GM18498 (cell line): Measurements from ENCODE around the gene ATP1B4.
"Not testable (repeated sequence)": the region's sequence is repeated elsewhere in the genome, so short reads cannot be mapped to it uniquely, and the experiment has no call there.

Experiments
- ATAC-seq: cut with Tn5 transposase; IDR thresholded peaks from one replicate; pipeline ENCODE4 v1.9.1; 2021; ENCODE audit warnings: mild to moderate bottlenecking, moderate library complexity; ENCODE audit not compliant: unreplicated experiment

Gene ATP1B4

DNA sequence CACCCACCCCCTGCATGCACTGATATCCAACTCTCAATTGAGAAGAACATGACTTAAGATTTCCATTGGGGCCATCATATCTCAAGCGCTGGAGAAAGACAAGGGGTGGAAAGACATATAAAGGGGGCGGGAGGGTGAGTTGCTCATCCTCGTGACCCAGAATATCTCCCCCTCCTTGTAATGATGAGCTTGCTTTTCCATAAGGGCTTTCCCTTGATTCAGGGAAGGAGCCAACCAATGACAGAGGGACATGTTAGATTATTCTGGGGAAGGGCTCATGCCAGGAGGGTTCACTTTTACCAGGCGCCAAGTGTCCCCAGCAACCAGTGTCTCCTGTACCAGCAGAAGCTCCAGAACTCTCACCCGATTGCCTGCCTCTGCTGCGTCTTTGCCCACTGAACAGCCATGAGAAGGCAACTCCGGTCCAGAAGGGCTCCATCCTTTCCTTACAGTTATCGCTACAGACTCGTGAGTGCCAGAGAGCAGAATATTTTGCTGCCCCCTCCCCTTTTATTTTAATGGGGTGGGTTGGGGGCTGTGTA lies at the start of gene ATP1B4:
TSS of gene ATP1B4 (plus strand) at position 326 of the 542 bp plus-strand sequence. CDS start at position 406, 80 bp downstream.
- no peak for ATAC-seq

DNA sequence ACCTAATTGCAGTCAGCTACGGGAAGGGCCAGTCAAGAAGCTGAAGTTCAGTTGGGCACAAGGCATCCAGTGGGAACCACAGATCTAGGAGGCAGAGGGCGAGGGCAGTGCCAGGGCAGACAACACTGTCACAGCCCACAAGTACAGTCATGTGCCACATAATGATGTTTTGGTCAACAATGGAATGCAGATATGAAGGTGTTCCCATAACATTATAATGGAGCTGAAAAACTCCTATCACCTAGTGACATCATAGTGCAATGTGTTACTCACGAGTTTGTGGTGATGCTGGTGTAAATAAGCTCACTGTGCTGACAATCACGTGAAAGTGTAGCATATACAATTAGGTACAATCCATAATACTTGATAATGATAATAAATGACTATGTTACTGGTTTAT lies 46.1 kb upstream of the ATP1B4 start:
- ATAC-seq, result no peak

GRCh38 chrX:120316587-120317283 lies 45.2 kb upstream of the ATP1B4 start:
- no peak for ATAC-seq

DNA sequence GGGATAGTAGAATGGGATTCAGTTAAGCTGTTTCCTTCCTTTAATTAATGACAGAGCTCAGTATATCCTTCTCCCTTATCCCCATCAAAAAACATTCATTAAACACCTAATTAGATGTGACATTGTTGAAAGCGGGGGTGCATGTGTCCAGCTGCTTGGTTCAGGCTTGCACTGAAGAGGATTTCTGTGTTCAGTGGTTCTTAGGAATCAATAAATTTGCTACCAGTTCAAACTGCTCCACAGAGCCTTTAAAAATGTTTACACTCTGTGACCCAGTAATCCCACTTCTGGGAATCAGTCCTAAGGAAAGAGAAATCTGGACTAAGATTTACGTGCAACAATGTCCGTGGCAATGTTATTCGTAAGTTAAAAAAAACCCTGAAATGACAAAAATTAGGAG lies 43.5 kb upstream of the ATP1B4 start:
- no peak for ATAC-seq

DNA sequence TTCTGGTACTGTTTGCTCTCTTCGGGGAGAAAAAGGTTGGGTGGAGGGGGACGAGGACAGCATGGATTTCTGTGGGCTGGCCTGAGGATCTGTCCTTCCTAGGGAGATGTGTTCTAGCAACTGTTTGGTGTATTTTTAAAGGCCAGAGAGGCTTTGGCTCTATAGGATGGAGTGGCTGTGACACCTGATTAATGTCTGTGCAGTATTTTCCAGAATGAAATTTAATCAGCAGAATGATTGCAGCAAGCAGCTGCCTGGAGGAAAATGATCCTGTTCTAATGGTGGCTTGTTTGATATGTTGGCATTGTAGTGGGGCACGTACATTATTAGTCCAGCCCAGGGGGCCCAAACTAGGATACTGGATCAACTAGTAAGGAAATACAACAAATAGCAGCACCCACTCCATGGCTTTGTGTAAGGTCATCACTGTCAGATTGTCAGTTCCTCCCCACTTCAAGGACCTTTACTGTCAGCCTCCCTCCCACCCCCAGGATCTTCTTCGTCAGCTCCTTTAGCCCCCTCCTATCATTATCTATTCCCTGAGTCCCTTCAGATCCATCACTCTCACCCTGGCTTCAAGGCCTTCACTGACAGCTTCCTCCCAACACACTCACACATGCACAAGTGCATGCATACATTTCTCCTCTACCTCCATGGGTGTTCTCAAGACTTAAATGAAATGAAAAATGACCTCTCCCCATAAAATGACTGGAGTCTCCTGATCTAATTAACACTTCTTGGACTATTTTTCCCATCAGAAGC lies 40.2 kb upstream of the ATP1B4 start:
- ATAC-seq, result no peak

DNA sequence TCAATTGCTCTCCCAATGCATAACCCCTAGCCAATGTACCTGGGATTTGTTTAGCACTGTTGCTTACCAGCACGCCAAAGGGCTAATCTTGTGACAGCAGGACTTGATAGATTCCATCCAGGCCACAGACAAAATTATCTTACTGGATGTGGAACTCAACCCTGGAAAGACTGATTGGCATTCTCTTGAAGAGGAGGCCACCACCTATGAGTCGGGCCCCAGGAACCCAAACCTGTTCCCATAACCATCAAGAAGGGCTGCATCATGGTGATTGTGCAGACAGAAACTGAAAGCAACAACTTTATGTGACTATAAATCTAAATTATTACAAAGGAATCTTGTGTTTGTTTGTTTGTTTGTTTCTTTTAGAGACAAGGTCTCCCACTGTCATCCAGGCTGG lies 30.8 kb upstream of the ATP1B4 start:
- no peak for ATAC-seq

DNA sequence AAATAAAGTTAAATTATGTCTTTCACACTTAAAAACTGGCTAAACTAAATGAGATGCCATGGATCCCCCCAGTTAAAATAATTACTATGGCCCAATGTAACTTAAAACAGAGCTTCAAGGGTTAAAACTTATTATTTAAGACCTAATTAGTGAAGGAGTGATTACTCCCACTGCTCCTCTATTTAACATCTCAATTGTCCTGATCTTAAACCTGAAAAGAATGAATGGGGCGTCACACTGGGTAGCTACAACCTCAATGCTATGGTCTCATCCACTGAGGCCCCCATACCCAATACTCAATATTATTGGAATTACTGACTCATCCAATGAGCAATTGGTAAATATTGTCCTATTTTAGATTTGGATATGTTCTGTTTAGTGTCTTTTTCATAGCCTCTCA lies 29.5 kb upstream of the ATP1B4 start:
- ATAC-seq, result no peak

DNA sequence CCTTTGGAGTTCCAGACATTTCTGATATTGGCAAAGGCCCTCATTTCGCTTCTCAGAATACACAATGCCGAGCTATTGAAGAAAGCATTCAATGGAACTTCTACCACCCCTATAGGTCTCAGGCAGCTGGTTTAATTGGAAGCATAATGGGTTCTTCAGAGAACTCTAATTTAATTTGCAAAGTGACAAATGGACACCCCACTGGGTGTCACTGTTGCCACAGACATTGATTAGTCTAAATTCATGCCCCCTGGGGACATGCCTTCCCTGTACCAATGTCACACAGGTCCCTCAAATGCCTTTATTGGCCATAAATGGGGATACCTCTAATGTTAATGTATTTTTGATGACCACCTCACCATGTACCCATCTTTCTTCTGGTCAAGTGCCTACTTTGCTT lies 27.7 kb upstream of the ATP1B4 start:
- ATAC-seq, result no peak

DNA sequence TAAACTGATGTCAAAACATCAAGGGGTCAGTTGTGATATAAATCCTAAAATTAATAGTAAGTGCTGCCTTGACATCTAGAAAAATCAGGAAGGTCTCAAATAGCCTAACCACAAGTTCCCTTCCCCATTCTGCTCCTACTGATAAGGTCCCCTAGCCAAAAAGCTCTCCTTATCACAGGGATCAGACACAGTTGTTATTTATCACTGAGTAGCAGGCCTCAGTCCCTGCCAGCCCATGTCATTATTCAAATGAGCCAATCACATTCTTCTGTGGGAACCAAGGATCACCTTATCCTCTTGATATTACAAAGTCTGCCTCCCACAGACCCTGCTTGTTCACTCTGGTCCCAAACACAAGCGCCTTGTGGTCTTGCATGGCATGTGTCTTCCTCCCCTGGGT lies 27.3 kb upstream of the ATP1B4 start:
- no peak for ATAC-seq

DNA sequence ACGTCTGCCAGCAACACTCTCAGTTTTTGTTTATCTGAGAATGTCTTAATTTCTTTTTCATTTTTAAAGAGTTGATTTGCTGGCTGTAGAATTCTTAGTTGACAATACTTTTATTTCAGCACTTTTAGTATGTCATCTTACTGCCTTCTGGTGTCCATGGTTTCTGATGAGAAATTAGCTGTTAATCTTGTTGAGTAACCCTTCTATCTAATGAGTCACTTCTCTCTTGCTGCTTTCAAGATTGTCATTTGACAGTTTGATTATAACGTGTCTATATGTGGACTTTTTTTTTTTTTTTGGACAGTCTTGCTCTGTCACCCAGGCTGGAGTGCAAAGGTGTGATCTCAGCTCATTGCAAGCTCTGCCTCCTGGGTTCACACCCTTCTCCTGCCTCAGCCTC lies 26.6 kb upstream of the ATP1B4 start:
- no peak for ATAC-seq

DNA sequence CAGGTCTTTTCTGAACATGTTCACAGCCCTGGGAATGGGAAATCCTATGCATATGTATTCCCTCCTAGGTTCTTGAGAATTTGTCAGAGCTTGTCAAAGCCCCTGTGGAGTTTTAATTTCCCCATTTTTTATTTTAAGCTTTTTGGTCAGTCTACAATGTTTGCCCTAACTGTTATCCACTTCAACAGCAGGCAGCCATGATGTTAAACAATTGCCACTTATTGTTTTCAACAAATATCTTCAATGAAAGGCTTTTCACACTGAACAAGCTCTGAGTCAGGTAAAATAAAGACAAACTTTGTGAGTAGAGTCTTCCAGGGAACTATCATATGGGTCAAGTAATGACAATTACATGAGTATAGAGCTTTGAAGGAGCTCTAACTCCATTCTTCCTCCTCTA lies 25.0 kb upstream of the ATP1B4 start:
- ATAC-seq, result no peak

DNA sequence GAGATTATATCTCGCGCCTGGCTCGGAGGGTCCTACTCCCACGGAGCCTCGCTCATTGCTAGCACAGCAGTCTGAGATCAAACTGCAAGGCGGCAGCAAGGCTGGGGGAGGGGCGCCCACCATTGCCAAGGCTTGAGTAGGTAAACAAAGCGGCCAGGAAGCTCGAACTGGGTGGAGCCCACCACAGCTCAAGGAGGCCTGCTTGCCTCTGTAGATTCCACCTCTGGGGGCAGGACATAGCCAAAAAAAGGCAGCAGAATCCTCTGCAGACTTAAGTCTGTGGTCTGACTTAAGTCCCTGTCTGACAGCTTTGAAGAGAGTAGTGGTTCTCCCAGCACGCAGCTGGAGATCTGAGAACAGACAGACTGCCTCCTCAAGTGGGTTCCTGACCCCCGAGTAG lies 17.3 kb upstream of the ATP1B4 start:
- not testable (repeated sequence) for ATAC-seq

DNA sequence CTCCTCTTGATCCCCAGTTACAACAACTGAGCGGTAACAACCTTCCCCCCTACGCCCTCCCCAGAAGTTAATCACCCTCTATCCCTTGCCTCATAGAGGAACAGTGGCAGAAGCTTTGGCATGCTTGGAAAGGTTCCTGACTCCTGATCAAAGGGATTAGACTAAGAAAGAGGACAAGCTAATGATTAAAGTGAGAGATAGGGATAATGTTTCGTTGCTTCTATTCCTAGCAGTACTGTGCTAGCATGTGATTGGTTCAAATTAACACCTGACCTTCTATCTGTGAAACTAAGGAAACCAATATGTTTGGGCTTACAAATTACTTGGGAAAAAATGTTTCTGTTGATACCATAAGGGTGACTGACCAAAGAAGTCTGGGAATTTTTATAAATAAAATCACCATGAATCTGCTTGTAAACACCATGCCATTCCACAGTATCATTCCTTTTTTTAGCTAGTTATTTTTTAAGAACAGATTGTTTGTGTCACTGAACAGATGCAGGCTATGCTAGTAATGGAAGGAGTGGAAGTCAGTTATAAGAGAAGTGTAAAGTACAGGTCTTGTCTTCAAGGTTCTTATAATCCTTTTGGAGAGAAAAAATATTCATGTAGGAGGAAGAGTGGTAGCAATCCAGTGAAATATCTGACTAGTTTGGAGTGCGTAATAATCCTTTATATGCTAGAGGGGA lies 11.3 kb upstream of the ATP1B4 start:
- ATAC-seq, result no peak

DNA sequence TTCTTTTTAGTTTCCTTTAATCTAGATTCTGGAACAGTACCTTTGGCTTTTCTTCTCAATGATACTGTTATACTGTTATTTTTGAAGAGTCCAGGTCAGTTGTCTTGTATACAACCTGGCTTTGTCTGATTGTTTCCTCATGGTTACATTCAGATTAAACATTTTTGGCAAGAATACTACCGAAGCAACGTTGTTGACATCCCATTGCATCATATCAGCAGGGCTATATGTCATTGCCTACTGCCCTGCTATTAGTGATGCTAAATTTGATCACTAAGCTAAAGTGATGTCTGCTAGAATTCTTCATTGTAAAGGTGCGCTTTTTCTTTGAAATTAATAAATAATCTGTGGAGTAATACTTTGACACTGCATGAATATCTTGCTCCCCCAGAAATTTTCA lies 5.8 kb upstream of the ATP1B4 start:
- ATAC-seq, result no peak

GRCh38 chrX:120357186-120357585 lies 4.7 kb upstream of the ATP1B4 start:
- no peak for ATAC-seq

GRCh38 chrX:120358737-120359456 lies 3.0 kb upstream of the ATP1B4 start:
- no peak for ATAC-seq

- ATAC-seq, result peak; percentile 76
These were observed 3.4 kb downstream of the ATP1B4 start for GRCh38 chrX:120365320-120365719.

DNA sequence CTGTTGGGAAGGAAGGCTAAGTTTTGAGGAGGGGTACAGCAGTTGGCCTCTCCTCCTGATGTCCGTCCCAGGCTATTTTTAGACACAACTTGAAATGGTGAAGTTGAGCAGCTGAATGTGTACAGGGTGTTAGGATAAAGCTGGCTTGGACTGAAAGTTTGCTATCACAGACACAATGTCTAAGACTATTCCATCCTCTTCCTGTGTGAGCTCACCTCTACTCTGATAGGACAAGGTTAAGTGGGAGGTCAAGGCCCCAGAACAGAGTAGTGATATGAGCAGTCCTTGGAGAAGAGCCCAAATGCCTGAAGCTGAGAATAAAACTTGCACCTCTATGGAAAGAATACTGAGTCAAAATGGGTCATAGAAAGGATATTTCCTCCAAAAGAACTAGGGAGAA lies 4.1 kb downstream of the ATP1B4 start:
- ATAC-seq, result no peak

GRCh38 chrX:120366794-120367193 lies 4.9 kb downstream of the ATP1B4 start:
- no peak for ATAC-seq

DNA sequence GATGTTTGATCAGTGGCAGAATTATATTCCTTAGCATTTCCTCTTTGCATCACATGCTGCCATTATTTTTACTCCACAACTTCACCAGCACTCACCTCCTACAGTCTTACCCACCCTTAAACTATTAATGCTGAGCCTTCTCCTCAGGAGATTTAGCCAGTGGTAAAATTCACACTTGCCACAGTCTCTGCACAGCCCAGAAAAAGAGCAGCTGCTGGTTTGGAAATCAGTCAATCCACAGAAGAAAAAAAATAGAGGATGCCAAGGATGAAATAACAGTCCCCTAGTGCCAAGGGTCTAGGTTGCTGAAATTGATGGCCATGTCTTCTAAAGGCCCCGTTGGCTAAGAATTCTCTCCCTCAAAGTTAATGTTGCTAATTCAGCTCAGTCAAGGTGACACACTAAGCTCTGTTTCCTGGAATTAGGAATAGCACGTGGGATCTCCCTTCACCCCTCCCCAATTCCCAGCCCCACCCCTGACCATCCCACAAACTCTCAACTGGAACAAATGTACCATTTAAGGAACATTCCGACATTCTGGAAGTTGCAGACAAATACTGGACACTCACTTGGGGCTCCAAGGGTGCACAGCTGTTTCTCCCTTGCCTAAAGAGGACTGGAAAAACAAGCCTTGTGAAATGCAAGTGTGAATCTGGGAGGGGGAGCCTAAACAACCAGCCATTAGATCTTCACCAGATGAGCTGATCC lies 5.7 kb downstream of the ATP1B4 start:
- ATAC-seq, result no peak
